Measurements from ENCODE around the gene ACTL7A. TPM values are rescaled to one million over a fixed set of nuclear protein-coding genes. Genes with fewer than 3 reads are reported as not detected.
"Not testable (repeated sequence)": the region's sequence is repeated elsewhere in the genome, so short reads cannot be mapped to it uniquely, and the experiment has no call there.

Gene ACTL7A
- polyA plus RNA-seq, 1 donor: not detected

DNA sequence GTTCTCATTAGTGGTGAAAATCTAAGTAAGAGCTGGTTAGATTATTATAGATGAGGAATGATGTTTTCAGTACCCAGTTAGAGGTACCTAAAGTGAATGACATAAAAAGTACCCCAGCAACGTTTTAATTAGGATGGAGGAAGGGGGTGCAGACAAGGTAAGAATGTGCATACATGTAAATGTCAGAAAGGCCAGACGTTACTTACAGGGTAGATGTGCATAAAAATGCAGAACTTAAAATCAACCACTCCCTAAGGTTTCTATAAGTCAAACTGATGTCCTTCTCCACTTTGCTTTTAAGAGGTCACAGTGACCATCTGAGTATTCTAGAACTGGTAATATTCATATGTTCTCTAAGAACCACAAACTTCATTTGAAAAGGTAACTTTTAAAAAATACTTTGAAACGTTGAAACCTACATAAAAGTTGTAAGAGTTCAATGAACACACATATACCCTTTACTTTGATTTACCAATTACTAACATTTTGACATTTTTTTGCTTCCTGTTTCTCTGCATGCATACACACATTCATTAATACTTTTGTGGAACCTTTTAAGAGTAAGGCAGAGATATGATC is 18.8 kb downstream of the ACTL7A start:
- DNase-seq: no peak

DNA sequence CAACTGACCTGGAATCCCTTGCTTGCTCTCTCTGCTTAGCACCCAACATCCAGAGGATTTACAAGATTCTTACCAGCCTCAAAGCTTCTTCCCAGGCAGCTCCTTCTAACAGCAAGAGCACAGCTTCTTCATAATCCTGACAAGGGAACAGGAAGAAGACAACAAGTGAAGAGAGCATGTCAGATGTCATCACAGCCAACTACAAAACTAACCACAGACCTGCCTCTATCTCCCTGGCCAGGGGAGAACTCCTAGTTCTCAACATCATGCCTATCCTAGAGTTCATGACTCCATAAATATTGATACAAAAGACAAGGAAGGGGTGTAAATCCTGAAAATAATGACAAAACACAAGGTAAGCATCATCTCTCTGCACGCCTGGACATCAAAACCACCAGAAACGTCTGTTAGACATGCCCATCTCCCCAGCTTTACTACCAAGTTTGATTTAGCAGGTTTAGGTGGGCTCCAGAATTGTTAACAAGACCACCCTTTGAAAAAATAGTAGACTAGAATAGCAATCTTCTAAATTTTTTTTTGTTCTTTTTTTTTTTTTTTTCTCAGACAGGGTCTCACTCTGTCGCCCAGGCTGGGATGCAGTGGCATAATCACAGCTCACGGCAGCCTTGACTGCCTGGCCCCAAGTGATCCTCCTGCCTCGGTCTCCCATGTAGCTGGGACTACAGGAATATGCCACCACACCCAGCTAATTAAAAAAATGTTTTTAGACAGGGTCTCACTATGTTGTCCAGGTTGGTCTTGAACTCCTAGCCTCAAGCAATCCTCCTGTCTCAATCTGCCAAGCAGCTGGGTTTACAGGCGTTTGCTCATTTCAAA is 20.2 kb downstream of the ACTL7A start:
- DNase-seq: no peak

DNA sequence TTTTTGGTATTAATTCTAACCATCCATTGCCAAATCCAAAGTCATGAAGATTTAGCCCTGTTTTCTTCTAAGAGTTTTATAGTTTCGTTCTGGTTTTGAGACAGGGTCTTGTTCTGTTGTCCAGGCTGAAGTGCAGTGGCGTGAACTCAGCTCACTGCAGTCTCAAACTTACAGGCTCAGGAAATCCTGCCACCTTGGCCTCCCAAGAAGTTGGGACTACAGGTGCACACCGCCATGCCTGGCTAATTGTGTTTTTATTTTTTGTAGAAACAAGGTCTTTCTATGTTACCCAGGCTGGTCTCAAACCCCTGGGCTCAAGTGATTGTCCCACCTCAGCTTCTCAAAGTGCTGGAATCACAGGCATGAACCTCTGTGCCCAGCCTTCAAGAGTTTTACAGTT is 21.0 kb downstream of the ACTL7A start:
- DNase-seq: no peak

DNA sequence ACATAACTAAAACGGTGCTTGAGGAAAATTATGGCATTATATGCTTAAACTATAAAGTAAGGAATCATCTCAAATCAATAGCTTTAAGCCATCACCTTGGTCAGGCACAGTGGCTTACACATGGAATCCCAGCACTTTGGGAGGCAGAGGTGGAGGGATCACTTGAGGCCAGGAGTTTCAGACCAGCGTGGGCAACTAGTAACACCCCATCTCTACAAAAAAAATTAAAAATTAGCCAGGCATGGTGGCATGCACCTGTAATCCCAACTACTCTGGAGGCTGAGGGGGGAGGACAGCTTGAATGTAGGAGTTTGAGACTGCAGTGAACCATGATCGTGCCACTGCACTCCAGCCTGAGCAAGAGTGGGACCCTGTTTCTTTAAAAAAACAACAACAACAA is 22.6 kb downstream of the ACTL7A start:
- no peak for DNase-seq

DNA sequence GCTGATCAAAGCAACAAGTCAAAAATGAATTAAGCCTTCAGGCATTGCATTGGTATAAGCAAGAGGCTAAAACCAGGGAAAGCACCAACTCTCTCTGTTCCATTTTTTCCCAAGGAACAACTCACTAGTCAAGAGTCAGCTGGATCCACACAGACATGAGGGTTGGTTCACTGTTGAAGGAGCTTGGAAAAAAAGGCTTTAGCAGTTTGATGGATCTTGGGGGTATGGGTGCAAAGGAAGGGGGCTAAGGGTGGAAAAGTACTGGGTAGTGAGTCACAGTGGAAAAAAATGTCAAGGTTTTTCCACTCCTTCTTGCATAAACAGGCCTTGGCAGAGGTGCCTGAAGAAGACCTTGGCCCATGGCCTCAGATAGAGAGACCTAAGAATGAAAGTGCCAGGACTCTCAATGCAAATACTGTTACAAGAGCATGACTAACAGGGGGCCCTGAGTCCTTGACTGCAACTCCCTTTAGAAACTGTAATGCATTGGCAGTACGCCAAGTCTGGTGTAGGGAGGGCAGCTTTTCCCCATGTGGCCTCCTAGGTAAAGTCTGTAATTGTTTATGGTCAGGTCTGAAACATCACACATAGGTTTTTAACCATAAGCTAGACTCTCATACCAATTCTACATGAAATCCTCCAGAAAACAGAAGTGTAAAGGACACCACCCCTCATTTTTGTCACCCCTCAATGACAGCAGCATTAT is 23.7 kb downstream of the ACTL7A start:
- DNase-seq: no peak

DNA sequence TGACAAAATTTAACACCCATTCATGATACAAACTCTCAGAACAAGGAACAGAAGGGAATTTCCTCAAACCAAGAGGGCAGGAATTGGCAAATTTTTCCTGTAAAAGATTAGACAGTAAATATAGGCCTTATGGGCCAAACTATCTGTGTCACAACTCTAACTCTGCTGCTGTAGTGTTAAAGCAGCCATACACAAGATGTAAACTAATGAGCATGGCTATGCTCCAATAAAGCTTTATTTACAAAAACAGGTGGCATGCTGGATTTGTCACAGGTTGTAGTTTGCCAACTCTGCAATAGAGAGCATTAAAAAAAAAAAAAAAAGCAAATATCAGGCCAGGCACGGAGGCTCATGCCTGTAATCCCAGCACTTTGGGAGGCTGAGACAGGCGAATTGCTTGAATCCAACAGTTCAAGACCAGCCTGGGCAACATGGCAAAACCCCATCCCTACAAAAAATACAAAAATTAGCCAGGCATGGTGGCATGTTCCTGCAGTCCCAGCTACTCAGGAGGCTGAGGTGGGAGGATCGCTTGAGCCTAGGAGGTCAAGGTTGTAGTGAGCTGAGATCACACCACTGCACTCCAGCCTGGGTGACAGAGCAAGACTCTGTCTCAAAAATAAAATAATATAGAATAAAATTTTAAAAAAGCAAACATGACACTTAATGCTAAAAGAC is 24.7 kb downstream of the ACTL7A start:
- not testable (repeated sequence) for DNase-seq

DNA sequence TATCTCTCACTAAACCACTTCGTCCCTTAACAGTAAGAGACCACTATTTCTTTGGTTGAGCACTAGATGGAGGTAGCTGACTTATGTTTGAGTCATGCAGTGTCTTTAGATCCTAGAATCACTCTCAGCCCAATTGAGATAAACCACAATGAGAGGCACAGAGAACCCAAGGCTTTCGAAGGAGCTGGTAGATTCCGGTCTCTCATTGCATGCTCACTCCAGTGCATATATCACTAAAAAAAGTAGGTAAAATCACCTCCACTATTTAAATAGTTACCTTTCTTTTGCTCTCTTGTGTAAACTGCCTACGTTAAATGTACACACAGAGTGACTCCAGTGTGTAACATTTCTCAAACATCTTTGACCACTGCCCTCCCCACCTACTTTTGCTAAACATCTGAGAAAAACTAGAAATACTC is 27.6 kb downstream of the ACTL7A start:
- no peak for DNase-seq

DNA sequence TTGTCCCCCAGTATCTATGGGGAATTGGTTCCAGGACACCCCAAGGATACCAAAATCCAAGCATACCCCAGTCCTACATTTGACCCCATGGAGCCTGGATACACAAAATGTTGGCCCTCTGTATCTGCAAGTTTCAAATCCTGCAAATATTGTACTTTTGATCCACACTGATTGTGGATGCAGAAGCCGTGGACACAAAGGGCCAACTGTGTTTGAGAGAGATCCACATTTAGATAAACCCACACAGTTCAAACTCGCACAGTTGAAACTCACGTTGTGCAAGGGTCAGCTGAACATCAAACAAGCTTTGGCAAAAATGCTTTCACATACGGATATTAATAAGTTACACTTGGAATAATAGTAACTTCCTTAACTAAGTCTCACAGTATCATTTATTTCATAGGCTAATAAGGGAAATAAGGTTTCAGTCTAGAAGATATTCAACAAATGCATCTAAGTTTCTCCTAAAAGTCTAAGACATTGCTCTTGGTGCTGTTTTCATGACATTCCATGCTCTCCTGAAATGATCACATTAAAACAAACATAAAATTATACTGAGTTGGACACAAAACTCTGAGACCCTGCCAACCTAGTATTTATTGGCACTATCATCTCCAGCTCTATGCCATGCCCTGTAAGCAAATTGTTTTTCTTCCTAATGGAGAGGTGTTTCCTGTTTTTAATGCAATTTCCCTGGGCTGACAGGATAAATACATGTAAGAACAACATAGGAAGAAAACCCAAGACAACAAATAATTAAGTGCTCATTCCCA is 32.3 kb downstream of the ACTL7A start:
- DNase-seq: no peak

DNA sequence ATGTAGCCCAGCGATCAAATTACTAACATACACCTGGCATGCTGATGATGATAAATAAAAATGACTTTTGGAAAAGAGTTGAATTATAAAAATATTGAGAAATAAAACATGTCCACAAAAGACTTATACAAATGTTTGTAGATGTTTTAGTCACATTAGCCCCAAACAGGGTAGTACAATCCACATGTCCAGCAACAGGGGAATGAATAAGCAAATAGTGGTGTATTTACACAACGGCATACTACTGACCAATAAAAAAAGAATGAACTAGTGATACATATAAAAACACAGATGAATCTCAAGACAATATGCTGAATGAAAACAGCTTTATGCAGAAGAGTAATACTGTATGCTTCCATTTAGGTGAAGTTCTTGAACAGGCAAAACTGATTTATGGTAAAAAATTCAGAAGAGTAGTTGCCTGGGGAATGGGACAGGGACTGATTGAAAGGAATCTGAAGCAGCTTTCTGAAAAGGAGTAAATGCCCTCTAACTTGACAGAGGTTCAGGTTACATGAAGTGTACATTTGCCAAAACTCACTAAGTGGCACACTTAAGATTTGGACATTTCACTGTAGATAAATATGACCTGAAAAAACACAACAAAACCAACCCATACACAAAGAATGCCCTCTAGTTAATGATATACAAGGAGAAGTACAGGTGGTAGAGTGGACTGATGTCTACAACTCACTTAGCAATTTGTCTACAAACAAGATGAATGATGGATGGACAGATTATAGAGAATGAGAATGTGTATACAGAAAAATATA is 35.4 kb downstream of the ACTL7A start:
- no peak for DNase-seq

DNA sequence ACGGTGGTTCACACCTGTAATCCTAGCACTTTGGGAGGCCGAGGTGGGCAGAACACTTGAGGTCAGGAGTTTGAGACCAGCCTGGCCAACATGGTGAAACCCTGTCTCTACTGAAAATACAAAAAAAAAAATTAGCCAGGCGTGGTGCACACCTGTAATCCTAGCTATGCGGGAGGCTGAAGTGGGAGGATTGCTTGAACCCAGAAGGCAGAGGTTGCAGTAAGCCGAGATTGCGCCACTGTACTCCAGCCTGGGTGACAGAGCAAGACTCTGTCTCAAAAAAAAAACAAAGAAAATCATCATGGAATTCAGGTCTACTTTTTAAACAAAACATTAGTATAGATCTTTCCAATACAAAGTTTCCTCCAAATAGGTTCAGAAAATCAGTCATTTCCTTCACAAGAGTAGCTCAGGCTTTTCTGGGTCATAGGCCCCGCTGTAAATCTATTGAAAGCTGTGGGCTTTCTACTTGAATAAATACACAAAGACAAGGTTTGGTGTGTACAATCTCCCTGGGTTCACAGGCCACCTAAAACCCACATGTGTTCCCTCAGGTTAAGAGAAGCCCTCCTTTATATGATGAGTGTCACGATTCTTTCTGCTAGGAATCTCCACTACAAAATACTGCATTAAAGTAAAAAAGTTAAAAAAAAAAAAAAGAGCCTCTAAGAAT is 37.1 kb downstream of the ACTL7A start:
- DNase-seq: not testable (repeated sequence)

DNA sequence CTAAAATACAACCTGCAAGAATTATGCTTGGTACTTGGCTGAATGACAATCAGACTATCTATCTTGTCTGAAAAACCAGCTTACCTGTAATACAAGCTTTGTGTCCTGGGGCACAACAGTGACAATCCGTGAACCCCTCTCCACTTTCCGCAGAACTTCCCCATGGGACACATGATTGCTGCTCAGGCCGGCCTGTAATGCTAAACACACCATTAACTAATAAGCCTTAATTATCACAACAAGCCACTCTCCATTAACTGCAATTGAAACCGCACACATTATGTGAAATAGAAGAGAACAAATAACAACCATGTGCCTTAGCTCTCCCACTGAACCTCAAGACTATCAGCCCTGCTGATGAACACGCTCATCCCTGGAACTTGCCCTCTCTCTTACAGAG is 38.1 kb downstream of the ACTL7A start:
- no peak for DNase-seq

DNA sequence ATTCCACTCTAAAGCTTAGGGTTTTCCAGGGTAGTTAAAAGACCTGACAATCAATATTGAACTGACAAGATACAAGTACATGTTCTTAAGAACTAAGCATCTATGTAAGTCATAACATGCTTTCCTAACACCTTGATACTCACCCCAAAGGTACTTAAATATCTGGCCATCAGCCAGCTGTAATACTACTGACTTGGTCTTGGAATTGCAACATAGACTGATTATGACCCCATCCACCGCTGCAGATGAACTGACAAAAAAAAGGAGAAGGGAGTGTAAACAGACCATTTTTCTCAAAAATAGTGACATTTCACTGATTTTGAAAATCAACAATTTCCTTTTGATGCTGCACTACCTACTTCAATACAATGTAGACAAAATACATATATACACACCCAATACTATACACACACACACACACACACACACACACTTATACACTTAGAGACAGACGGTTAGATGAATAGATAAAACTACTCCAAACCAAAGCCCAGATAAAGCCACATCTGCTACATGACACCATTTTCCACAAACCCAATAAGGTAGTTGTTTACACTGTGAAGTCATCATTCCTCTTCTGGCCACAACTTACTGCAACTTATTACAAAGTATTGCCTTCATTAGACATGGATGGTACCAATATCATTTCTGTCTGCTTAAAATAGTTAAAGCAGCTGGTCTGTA is 41.5 kb downstream of the ACTL7A start:
- DNase-seq: no peak

DNA sequence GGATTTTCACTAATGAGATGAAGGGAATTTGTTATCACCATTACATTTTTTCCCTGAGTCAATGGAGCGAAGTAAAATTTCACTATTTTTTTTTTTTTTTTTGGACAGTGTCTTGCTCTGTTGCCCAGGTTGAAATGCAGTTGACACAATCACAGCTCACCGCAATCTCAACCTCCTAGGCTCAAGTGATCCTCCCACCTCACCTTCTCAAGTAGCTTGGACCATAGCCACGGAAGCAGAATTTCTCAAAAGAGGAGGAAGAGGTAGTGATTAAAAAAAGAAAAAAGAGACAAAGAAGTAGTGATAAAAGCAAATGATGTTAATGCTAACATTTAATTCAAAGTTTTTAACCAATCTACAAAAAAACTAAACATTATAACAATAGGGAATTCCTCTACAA is 42.1 kb downstream of the ACTL7A start:
- DNase-seq: no peak

DNA sequence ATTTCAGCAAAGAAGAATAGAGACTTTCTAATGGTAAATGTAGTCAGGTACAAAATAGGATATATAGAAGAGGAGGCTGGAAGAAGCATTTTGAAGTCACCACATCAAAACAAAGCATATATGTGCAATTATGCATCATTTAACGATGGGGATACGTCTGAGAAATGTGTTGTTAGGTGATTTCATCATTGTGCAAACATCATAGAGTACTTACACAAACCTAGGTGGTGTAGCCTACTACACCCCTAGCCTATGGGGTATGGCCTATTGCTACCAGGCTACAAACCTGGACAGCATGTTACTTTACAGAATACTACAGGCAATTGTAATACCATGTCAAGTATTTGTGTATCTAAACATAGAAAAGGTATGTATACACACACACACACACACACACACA is 43.4 kb downstream of the ACTL7A start:
- no peak for DNase-seq

DNA sequence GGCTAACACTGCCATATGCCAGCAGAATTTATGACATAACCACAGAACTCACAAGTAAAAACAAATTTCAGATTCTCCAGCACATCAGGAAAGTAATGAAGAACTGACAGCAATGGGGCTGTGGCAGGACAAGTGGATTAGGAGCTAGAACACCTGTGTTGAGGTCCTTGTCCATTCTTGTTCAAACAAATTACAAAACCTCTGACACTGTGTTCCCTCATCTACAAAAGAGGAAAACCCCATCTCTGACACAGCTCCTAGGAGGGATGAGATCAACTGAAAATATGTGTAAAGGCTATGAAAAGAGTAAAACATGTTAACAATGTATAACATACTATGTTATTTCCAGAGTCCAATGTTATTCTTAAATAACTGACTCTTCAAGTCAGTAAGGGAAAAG is 48.3 kb downstream of the ACTL7A start:
- DNase-seq: no peak

DNA sequence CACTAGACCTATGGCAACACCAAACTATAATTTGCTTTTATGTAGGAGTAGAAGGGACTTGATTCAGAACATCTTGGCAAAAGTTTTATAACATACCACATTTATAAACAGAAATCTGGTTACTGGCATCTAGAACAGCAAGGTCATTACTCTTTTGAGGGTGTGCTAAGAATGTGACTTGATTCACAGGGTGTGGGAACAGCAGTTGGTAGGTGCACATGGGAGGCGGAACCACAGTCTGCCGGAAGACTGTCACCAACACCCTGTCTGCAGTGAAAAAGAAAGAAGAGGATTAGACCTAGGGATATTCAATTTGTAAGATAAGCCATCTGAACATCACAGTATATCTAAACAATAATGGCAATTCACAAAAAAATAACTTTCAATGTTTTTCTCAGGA is 48.8 kb downstream of the ACTL7A start:
- no peak for DNase-seq

DNA sequence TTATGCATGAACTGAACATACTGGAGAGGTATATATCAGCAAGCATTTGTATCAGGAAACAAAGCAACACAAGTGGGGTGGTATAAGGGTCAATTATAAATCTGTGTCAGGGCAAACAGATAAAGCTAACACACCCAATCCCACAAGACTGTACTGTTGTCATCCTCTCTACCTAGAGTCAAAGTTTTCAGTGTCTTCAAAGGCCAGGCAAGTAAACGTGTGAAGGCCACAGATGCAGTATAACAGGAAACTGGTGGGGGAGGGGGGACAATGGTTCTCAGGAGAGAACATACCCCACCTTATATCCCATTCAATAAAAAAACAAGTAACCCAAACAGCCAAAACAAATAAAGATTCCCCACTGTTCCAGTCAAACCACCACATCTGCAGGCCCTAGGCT is 49.8 kb downstream of the ACTL7A start:
- no peak for DNase-seq
